HepG2 (cell line): ENCODE data around the gene NEDD4L. TPM values are rescaled to one million over a fixed set of nuclear protein-coding genes. Genes with fewer than 3 reads are reported as not detected.

Experiments
- BCLAF1 ChIP-seq: fragments of 450-650 bp; IDR thresholded peaks from 2 replicates; pipeline ENCODE4 v1.6.1; 2017; ENCODE audit warnings: mild to moderate bottlenecking
- JUNB ChIP-seq: sonication (generic); formaldehyde crosslinking; IDR thresholded peaks from 2 replicates; pipeline ENCODE4 v1.8.0; 2022; ENCODE audit warnings: missing genetic modification reagents, mild to moderate bottlenecking, borderline replicate concordance
- PBX3 ChIP-seq: sonication (generic); formaldehyde crosslinking; IDR thresholded peaks from 2 replicates; pipeline ENCODE4 v1.8.1; 2023; ENCODE audit warnings: missing genetic modification reagents, inconsistent platforms, borderline replicate concordance
- RFX1 ChIP-seq: fragments of 450-650 bp; IDR thresholded peaks from 2 replicates; pipeline ENCODE4 v1.6.1; 2017
- ZNF318 ChIP-seq: sonication (generic); formaldehyde crosslinking; IDR thresholded peaks from 2 replicates; pipeline ENCODE4 v1.4.0; 2020; ENCODE audit warnings: mild to moderate bottlenecking, missing genetic modification reagents
- polyA plus RNA-seq, 8 experiments: library from polyadenylated mRNA; depleted of rRNA in 3 of 8; stranded (reverse) in 7 of 8; unstranded in 1 of 8; fragments of >200 nt; fragmentation: Illumina TruSeq in 4 of 8; extraction: Trizol in 4 of 8; gene quantifications; 2 replicates each; pipeline versions ENCODE4 v1.2.1 to v1.2.3, GENCODE V29; 2011 to 2016; ENCODE audit warnings: low read depth in 4 of 8, missing spikeins in 1 of 8, mixed read lengths in 1 of 8; ENCODE audit not compliant: insufficient read depth in 1 of 8
- total RNA-seq, 5 experiments: library from RNA; depleted of rRNA; stranded (reverse); fragments of >200 nt; fragmentation: Illumina TruSeq; extraction: Trizol; gene quantifications; 2 replicates each; pipeline ENCODE4 v1.2.3, GENCODE V29; 2016; ENCODE audit warnings: low read depth in 1 of 5

Gene NEDD4L
- total and polyA plus RNA-seq, 2 of the 13 experiments (the other 11 are each of a cell fraction or from before 2014, with no cell fraction given): 168 to 390 TPM

GRCh38 chr18:58258692-58259342 lies 214.8 kb downstream of the NEDD4L start (continued):
- TF ChIP-seq ZNF318 (CRISPR knock-in tag) (no peak), PBX3 (no peak), RFX1 (no peak), JUNB (CRISPR knock-in tag) (no peak), BCLAF1 (no peak)
- TF ChIP-seq, all 625 proteins: peak for 0
